ENCODE results near the gene B4GALT4.

The B4GALT4 gene

DNA sequence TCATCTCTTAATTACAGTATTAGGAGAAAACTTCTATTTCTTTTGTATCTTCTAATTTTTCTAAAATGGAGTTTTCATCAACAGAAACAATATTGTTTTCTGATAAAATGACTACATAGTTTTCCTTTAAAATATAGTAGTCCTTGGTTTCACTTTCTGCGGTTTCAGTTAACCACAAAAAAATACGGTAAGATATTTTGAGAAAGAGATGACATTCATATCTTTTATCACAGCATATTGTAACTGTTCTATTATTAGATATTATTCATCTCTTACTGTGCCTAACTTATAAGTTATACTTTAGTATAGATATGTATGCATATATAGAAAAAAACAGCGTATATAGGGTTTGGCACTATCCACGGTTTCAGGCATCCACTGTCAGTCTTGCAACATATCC lies 2.3 kb downstream of the B4GALT4 start:
- Histone ChIP-seq H3K27ac (replicated peaks; ENCODE audit: low read length) (no peak overlapping the region), H3K4me2 (ENCODE audit: insufficient read depth, low read length, poor library complexity, severe bottlenecking) (no peak overlapping the region), H3K4me1 (ENCODE audit: control insufficient read depth in 2 of 2, insufficient read depth in 1 of 2, low read depth in 1 of 2, low read length in 2 of 2) (peaks cover 2 to 8% of the 10 kb centered on the region in 2 donors), H2BK5ac (ENCODE audit: low read length) (no peak overlapping the region), H3K27me3 (ENCODE audit: control insufficient read depth in 3 of 3, insufficient read depth in 3 of 3, low read depth in 1 of 3, low read length in 3 of 3) (no peaks in the 10 kb centered on the region), H4K8ac (ENCODE audit: low read depth, low read length) (no peak overlapping the region), H3K18ac (ENCODE audit: low read length) (no peak overlapping the region), H2AFZ (ENCODE audit: low read length) (no peak overlapping the region), H3K36me3 (replicated peaks in 1 of 2; ENCODE audit: control insufficient read depth in 2 of 2, insufficient read depth in 2 of 2, low read length in 2 of 2) (peaks cover 8 to 28% of the 10 kb centered on the region in 2 donors), H3K9ac (ENCODE audit: low read depth, low read length, poor library complexity) (no peak overlapping the region), H2BK12ac (ENCODE audit: low read length) (no peak overlapping the region), H2AK5ac (ENCODE audit: low read depth, low read length) (no peak overlapping the region), H3K4me3 (ENCODE audit: low read length in 2 of 2) (no peak overlapping the region), H2BK15ac (ENCODE audit: low read length) (no peak overlapping the region), H3K79me1 (ENCODE audit: low read depth, low read length) (peaks cover 2% of the 10 kb centered on the region), H2BK120ac (ENCODE audit: low read depth, low read length) (no peak overlapping the region), H3K9me3 (replicated peaks in 1 of 2; ENCODE audit: control insufficient read depth in 2 of 2, insufficient read depth in 1 of 2, low read depth in 1 of 2, low read length in 2 of 2) (peaks cover 0 to 3% of the 10 kb centered on the region in 2 donors), H4K91ac (ENCODE audit: low read depth, low read length, poor library complexity) (no peak overlapping the region), H3K23ac (ENCODE audit: low read depth, low read length, poor library complexity) (no peak overlapping the region), H3K14ac (ENCODE audit: low read length) (no peak overlapping the region), H3K4ac (ENCODE audit: low read length) (no peak overlapping the region)
- DNase-seq (ENCODE audit: low spot score) = no peak
- WGBS, 2 donors (ENCODE audit: extremely low coverage in 2 of 2, insufficient read length in 2 of 2, insufficient replicate concordance in 1 of 2) = no CpG with 5 or more reads among the region's 4 CpGs

DNA sequence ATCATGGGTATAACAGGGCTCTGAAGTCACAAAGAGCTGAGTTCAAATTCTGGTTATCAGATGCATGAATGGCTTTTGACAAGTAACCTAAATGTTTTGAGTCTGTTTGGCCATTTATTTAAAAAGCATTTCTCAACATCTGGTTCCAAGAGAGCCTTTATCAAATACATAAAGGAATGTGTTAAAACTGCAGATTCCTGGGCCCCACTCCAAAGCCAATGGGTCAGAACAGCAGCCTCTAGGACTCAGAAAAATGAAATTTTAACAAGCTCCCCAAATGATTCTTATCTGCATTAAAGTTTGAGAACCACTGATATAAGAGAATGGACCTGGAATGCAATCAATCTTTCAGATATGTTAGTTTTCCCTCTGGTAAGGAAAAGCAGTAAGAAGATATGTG lies 3.4 kb downstream of the B4GALT4 start:
- no peak overlapping the region for H3K27ac ChIP-seq (replicated peaks; ENCODE audit: low read length)
- H3K14ac ChIP-seq (ENCODE audit: low read length) = no peak overlapping the region
- H3K79me1 ChIP-seq (ENCODE audit: low read depth, low read length) = peaks cover 2% of the 10 kb centered on the region
- no peaks in the 10 kb centered on the region for H3K27me3 ChIP-seq (ENCODE audit: control insufficient read depth in 3 of 3, insufficient read depth in 3 of 3, low read depth in 1 of 3, low read length in 3 of 3)
- H2BK120ac ChIP-seq (ENCODE audit: low read depth, low read length) = no peak overlapping the region
- peaks cover 2 to 8% of the 10 kb centered on the region in 2 donors for H3K4me1 ChIP-seq (ENCODE audit: control insufficient read depth in 2 of 2, insufficient read depth in 1 of 2, low read depth in 1 of 2, low read length in 2 of 2)
- H2BK15ac ChIP-seq (ENCODE audit: low read length) = no peak overlapping the region
- DNase-seq (ENCODE audit: low spot score) = no peak
- H3K9me3 ChIP-seq (replicated peaks in 1 of 2; ENCODE audit: control insufficient read depth in 2 of 2, insufficient read depth in 1 of 2, low read depth in 1 of 2, low read length in 2 of 2) = peaks cover 0 to 3% of the 10 kb centered on the region in 2 donors
- H4K91ac ChIP-seq (ENCODE audit: low read depth, low read length, poor library complexity) = no peak overlapping the region
- no peak overlapping the region for H3K4me2 ChIP-seq (ENCODE audit: insufficient read depth, low read length, poor library complexity, severe bottlenecking)
- H3K18ac ChIP-seq (ENCODE audit: low read length) = no peak overlapping the region
- no peak overlapping the region for H3K4ac ChIP-seq (ENCODE audit: low read length)
- no peak overlapping the region for H3K9ac ChIP-seq (ENCODE audit: low read depth, low read length, poor library complexity)
- no peak overlapping the region for H2BK12ac ChIP-seq (ENCODE audit: low read length)
- peaks cover 10 to 38% of the 10 kb centered on the region in 2 donors for H3K36me3 ChIP-seq (replicated peaks in 1 of 2; ENCODE audit: control insufficient read depth in 2 of 2, insufficient read depth in 2 of 2, low read length in 2 of 2)
- no peak overlapping the region for H2BK5ac ChIP-seq (ENCODE audit: low read length)
- no peak overlapping the region for H3K23ac ChIP-seq (ENCODE audit: low read depth, low read length, poor library complexity)
- H2AK5ac ChIP-seq (ENCODE audit: low read depth, low read length) = no peak overlapping the region
- no peak overlapping the region for H4K8ac ChIP-seq (ENCODE audit: low read depth, low read length)
- no peak overlapping the region for H3K4me3 ChIP-seq (ENCODE audit: low read length in 2 of 2)
- no peak overlapping the region for H2AFZ ChIP-seq (ENCODE audit: low read length)

DNA sequence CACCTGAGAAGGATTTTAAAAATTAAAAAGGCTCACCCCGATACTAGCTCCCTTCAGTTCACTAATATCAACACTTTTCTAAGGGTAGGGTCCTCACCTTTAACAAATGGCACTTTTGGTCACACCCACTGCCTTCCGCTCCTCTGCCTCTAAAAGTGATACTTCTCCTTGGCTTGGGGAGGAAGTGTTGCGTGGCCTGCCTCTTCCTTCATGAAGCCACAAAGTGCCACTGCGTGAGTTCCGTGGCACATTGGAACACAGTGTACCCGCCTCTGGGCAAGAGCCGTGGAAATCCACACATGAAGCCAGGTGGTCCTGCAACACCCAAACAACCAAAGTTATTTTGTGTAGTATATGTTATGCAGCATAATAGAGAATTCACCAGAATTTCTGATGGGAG lies 3.9 kb downstream of the B4GALT4 start:
- Histone ChIP-seq H2BK15ac (ENCODE audit: low read length) (no peak overlapping the region), H3K9ac (ENCODE audit: low read depth, low read length, poor library complexity) (peak overlapping the region; percentile 55), H2BK5ac (ENCODE audit: low read length) (no peak overlapping the region), H3K27ac (replicated peaks; ENCODE audit: low read length) (no peak overlapping the region), H3K9me3 (replicated peaks in 1 of 2; ENCODE audit: control insufficient read depth in 2 of 2, insufficient read depth in 1 of 2, low read depth in 1 of 2, low read length in 2 of 2) (peaks cover 0 to 3% of the 10 kb centered on the region in 2 donors), H3K4ac (ENCODE audit: low read length) (no peak overlapping the region), H4K91ac (ENCODE audit: low read depth, low read length, poor library complexity) (no peak overlapping the region), H2BK12ac (ENCODE audit: low read length) (no peak overlapping the region), H3K23ac (ENCODE audit: low read depth, low read length, poor library complexity) (no peak overlapping the region), H2AK5ac (ENCODE audit: low read depth, low read length) (no peak overlapping the region), H3K18ac (ENCODE audit: low read length) (no peak overlapping the region), H4K8ac (ENCODE audit: low read depth, low read length) (no peak overlapping the region), H3K4me2 (ENCODE audit: insufficient read depth, low read length, poor library complexity, severe bottlenecking) (no peak overlapping the region), H3K27me3 (ENCODE audit: control insufficient read depth in 3 of 3, insufficient read depth in 3 of 3, low read depth in 1 of 3, low read length in 3 of 3) (no peaks in the 10 kb centered on the region), H3K36me3 (replicated peaks in 1 of 2; ENCODE audit: control insufficient read depth in 2 of 2, insufficient read depth in 2 of 2, low read length in 2 of 2) (peaks cover 11 to 42% of the 10 kb centered on the region in 2 donors), H3K4me1 (ENCODE audit: control insufficient read depth in 2 of 2, insufficient read depth in 1 of 2, low read depth in 1 of 2, low read length in 2 of 2) (peaks cover 2 to 8% of the 10 kb centered on the region in 2 donors), H3K4me3 (ENCODE audit: low read length in 2 of 2) (no peak overlapping the region), H3K14ac (ENCODE audit: low read length) (no peak overlapping the region), H2AFZ (ENCODE audit: low read length) (no peak overlapping the region), H3K79me1 (ENCODE audit: low read depth, low read length) (peaks cover 2% of the 10 kb centered on the region), H2BK120ac (ENCODE audit: low read depth, low read length) (no peak overlapping the region)
- no peak for DNase-seq (ENCODE audit: low spot score)
- no CpG with 5 or more reads among the region's 7 CpGs for WGBS, 2 donors (ENCODE audit: extremely low coverage in 2 of 2, insufficient read length in 2 of 2, insufficient replicate concordance in 1 of 2)

DNA sequence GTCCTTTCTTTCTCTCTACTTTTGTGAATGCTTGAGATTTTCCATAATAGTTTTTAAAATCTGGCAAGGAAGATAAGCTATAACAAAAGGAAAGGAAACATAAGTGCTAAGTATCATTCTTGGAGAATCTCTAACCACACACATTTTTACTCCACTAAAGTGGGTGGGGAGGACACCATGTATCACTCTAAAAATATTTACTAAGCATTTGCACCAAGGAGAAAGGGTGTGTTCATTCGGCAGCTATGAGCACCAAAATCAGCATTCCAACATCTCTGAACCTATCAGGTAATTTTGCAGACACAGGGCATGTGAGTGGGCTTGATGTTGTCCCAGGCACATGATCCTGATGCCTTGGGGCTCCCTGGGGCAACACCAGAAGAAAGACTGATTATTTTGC lies 5.5 kb downstream of the B4GALT4 start:
- H4K8ac ChIP-seq (ENCODE audit: low read depth, low read length) = no peak overlapping the region
- no CpG with 5 or more reads among the region's 1 CpG for WGBS, 2 donors (ENCODE audit: extremely low coverage in 2 of 2, insufficient read length in 2 of 2, insufficient replicate concordance in 1 of 2)
- no peak overlapping the region for H3K14ac ChIP-seq (ENCODE audit: low read length)
- no peak overlapping the region for H2AK5ac ChIP-seq (ENCODE audit: low read depth, low read length)
- H3K79me1 ChIP-seq (ENCODE audit: low read depth, low read length) = peaks cover 2% of the 10 kb centered on the region
- H3K27me3 ChIP-seq (ENCODE audit: control insufficient read depth in 3 of 3, insufficient read depth in 3 of 3, low read depth in 1 of 3, low read length in 3 of 3) = no peaks in the 10 kb centered on the region
- H3K9ac ChIP-seq (ENCODE audit: low read depth, low read length, poor library complexity) = no peak overlapping the region
- H3K36me3 ChIP-seq (replicated peaks in 1 of 2; ENCODE audit: control insufficient read depth in 2 of 2, insufficient read depth in 2 of 2, low read length in 2 of 2) = peaks cover 13 to 55% of the 10 kb centered on the region in 2 donors
- H2BK12ac ChIP-seq (ENCODE audit: low read length) = no peak overlapping the region
- no peak overlapping the region for H2BK120ac ChIP-seq (ENCODE audit: low read depth, low read length)
- no peak for DNase-seq (ENCODE audit: low spot score)
- H4K91ac ChIP-seq (ENCODE audit: low read depth, low read length, poor library complexity) = no peak overlapping the region
- no peak overlapping the region for H3K4me2 ChIP-seq (ENCODE audit: insufficient read depth, low read length, poor library complexity, severe bottlenecking)
- H3K27ac ChIP-seq (replicated peaks; ENCODE audit: low read length) = no peak overlapping the region
- no peaks in the 10 kb centered on the region for H3K9me3 ChIP-seq (replicated peaks in 1 of 2; ENCODE audit: control insufficient read depth in 2 of 2, insufficient read depth in 1 of 2, low read depth in 1 of 2, low read length in 2 of 2)
- no peak overlapping the region for H3K18ac ChIP-seq (ENCODE audit: low read length)
- no peak overlapping the region for H3K4ac ChIP-seq (ENCODE audit: low read length)
- no peak overlapping the region for H2AFZ ChIP-seq (ENCODE audit: low read length)
- no peak overlapping the region for H2BK15ac ChIP-seq (ENCODE audit: low read length)
- H3K23ac ChIP-seq (ENCODE audit: low read depth, low read length, poor library complexity) = no peak overlapping the region
- H3K4me1 ChIP-seq (ENCODE audit: control insufficient read depth in 2 of 2, insufficient read depth in 1 of 2, low read depth in 1 of 2, low read length in 2 of 2) = peaks cover 2 to 8% of the 10 kb centered on the region in 2 donors
- no peak overlapping the region for H2BK5ac ChIP-seq (ENCODE audit: low read length)
- H3K4me3 ChIP-seq (ENCODE audit: low read length in 2 of 2) = no peak overlapping the region

Measured in neuronal stem cell (in vitro differentiated cells).